LNCaP clone FGC (cell line): ENCODE data around the gene HOXB3.
"Not testable (repeated sequence)": the region's sequence is repeated elsewhere in the genome, so short reads cannot be mapped to it uniquely, and the experiment has no call there.

Source experiments
- DNase-seq: peaks from one replicate; pipeline ENCODE4 v3.0.0-alpha.2; 2011; ENCODE audit warnings: low read depth
- H3K4me3 ChIP-seq: 2 replicates; pipeline ENCODE4 v1.5.1; 2011; ENCODE audit warnings: mild to moderate bottlenecking, low read depth, low read length, control low read depth
- TF ChIP-seq, protein P1 (sequence below): IDR thresholded peaks from 2 replicates; pipeline ENCODE4 v1.5.1; 2012; ENCODE audit warnings: mild to moderate bottlenecking; ENCODE audit not compliant: control insufficient read depth, insufficient read depth; ENCODE audit errors: extremely low read depth

The HOXB3 gene

DNA sequence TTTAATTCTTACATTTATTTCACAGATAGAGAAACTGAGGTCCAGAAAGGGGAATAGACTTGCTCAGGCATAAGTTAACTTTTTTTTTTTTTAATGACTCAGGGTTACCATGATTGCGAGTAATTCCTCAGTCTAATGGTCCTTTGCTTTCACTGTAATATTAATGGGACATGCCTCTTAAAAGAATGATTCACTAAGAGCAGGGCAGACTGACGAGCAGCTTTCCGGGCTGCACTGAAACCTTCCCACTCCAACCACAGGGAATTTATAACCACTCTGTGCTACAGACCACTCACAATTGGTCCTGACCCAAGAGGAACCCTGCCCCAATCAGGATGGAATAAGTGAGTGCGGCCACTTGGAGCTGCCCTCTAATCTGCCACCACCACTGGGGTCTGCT is 50.9 kb downstream of the HOXB3 start:
- H3K4me3 ChIP-seq: no peak overlapping the region
- TF ChIP-seq, protein P1, sequence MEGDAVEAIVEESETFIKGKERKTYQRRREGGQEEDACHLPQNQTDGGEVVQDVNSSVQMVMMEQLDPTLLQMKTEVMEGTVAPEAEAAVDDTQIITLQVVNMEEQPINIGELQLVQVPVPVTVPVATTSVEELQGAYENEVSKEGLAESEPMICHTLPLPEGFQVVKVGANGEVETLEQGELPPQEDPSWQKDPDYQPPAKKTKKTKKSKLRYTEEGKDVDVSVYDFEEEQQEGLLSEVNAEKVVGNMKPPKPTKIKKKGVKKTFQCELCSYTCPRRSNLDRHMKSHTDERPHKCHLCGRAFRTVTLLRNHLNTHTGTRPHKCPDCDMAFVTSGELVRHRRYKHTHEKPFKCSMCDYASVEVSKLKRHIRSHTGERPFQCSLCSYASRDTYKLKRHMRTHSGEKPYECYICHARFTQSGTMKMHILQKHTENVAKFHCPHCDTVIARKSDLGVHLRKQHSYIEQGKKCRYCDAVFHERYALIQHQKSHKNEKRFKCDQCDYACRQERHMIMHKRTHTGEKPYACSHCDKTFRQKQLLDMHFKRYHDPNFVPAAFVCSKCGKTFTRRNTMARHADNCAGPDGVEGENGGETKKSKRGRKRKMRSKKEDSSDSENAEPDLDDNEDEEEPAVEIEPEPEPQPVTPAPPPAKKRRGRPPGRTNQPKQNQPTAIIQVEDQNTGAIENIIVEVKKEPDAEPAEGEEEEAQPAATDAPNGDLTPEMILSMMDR: no peak
- DNase-seq: no peak

DNA sequence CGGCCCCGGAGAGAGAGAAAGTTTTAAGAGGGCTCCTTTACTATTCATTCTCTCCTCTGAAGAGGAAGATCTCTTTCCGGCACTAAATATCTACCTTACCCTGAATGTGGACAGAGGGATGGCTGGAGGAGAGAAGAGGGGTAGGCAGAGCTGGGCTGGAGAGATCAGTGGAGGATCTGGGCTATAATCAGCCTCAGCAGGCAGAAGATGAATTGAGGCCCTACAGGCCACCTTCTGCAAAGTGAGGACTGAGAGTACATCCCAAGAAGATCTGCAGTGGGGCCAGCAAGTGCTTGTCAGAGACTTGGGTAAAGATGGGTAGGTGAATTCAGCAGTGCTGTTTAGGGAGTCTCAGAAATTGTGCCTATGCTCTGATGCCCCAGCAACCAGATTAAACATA is 52.7 kb downstream of the HOXB3 start:
- TF ChIP-seq, protein P1: no peak
- no peak overlapping the region for H3K4me3 ChIP-seq

DNA sequence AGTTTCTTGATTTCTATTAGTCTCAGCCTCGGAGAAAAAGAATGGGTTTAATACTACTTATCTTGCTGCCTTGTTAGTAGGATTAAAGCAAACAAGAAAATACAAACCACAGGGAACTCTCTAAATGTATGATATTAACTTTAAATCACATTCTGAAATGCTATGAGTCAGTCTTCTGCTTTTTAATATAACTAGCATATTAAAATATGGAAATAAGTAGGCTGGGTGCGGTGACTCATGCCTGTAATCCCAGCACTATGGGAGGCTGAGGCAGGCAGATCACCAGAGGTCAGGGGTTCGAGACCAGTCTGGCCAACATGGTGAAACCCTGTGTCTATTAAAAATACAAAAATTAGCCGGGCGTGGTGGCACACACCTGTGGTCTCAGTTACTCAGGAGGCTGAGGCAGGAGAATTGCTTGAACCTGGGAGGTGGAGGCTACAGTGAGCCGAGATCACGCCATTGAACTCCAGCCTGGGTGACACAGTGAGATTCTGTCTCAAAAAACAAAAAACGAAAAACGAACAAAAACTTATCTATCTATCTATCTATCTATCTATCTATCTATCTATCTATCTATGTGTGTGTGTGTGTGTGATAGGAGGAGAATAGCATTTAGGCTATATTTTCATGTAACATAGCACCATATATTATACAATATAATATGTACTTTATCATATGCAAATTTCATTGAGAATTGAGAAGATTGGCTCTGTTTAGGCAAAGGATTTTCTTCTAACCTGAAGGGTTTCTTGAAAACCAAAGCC is 54.1 kb downstream of the HOXB3 start:
- not testable (repeated sequence) for H3K4me3 ChIP-seq, DNase-seq

More for the DNA sequence above, 52.7 kb downstream of the HOXB3 start:
- DNase-seq: no peak

DNA sequence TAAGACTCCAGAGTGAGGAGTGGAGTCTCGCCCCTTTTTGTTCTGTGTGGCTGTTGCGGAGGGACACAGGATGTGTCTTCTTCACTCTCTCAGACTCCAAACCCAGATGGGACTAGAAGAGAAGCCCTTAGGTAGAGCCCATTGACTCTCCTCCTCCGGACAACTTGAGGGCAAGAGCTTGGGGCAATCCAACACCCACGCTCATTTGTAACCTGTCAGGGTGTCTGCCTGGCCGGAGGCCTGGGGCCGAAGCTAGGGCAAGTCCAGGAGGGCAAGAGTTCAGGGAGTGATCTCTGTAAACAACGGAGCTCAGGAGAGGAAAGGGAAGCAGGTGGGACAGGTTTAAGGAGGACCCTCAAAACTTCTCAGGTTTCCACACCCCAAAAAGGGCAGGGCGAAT is 57.8 kb downstream of the HOXB3 start:
- no peak overlapping the region for H3K4me3 ChIP-seq
- DNase-seq: no peak
- TF ChIP-seq, protein P1: no peak

DNA sequence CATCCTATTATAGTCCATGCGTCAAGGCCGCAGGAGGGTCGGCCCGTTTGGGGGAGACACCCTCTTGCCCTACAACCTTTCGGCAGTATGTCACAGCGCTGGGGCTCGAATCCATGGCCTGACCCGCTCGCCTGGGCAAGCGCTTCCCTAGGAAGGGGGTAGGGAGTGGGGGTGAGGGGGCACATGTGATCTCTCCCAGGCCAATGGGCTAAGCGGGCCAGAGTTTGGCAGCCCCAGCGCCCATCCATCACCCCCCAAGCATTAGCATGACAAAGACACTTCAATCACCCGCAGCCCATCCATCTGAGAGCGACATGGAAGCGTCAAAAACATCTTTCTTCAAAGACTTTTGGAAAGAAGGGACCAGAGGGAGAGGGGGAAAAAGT is 59.2 kb downstream of the HOXB3 start, which contains the start of gene HOXB1:
Gene HOXB1 (minus strand): TSS at position 125 of the 386 bp plus-strand sequence. CDS start 107 bp downstream, at position 18.
- no peak within 1 kb of the TSS for H3K4me3 ChIP-seq
- TF ChIP-seq, protein P1: no peak
- DNase-seq: no peak

DNA sequence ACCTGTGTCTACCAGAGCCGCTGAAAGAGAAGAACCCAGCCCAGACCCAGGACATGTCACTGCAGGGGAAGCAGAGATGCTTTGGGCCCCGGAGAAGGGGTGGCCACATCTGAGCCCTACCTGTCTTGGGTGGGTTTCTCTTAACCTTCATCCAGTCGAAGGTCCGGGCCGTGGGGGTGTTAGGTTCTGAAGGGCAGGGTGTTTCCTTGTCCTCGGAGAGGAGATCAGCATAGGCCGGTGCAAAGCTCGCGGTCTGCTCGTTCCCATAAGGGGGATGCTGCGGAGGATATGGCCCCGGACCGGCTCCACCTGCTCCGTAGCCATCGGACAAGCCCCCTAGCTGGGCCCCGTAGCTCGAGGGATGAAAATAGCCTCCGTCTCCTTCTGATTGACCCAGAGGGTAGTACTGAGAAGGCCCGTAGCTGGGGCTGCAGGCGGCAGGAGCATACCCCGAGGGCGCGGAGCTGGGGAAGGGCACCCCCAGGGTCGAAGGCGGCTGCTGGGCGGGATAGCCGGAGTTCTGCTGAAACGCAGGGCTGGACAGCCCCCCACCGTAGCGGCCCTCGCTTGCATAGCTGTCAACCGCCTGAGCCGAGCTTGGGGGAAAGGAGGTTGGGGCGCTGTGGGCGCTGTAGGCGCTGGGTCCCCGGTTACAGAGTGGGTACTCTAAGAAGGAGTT is 59.7 kb downstream of the HOXB3 start:
- no peak for DNase-seq
- TF ChIP-seq, protein P1: no peak
- no peak overlapping the region for H3K4me3 ChIP-seq

DNA sequence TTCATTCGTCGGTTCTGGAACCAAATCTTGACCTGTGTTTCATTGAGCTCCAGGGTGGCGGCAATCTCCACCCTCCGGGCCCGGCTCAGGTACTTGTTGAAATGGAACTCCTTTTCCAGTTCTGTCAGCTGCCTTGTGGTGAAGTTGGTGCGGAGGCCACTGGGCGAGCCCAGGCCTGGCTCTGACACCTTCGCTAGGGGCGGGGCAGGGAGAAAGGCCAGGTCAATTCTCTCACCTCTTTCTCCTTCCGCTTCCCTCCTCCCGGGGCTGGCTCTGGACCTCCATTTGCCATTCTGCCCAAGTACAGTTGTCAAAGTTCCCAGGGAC is 60.4 kb downstream of the HOXB3 start:
- H3K4me3 ChIP-seq: no peak overlapping the region
- TF ChIP-seq, protein P1: no peak
- DNase-seq: no peak
